NK-92 (cell line): ENCODE measurements around the gene PRDX5.

Experiments used
- DNase-seq: peaks from one replicate; lab custom pipeline; 2025; ENCODE audit not compliant: unreplicated experiment; lab: John Stamatoyannopoulos, UW

Gene PRDX5

DNA sequence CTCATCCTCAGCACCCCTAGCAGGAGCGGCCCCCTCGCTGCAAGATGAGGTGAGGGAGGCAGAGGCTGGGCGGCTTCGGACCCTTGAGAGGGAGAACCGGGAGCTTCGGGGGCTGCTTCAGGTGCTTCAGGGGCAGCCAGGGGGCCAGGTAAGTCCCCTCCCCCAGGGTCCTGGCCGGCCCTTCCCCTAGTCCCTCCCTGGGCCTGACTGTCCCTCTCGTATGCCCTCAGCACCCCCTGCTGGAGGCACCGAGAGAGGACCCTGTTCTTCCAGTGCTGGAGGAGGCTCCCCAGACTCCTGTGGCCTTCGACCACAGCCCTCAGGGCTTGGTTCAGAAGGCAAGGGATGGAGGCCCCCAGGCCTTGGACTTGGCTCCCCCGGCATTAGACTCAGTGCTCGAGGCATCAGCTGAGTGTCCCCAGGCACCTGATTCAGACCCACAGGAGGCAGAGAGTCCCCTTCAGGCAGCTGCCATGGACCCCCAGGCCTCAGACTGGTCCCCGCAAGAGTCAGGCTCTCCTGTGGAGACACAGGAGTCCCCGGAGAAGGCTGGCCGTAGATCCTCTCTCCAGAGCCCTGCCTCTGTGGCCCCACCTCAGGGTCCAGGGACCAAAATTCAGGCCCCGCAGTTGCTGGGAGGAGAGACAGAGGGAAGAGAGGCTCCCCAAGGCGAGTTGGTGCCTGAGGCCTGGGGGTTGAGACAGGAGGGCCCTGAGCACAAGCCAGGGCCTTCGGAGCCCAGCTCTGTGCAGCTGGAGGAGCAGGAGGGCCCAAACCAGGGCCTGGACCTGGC lies 26.0 kb downstream of the PRDX5 start:
- DNase-seq: no peak

DNA sequence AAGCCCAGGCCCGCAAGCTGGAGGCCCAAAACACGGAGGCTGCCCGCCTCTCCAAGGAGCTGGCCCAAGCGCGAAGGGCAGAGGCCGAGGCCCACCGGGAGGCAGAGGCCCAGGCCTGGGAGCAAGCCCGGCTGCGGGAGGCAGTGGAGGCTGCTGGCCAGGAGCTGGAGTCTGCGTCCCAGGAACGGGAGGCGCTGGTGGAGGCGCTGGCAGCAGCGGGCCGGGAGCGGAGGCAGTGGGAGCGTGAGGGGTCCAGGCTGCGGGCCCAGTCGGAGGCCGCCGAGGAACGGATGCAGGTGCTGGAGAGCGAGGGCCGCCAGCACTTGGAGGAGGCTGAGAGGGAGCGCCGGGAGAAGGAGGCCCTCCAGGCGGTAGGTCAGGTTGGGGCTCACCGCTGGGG lies 26.9 kb downstream of the PRDX5 start:
- DNase-seq: no peak

DNA sequence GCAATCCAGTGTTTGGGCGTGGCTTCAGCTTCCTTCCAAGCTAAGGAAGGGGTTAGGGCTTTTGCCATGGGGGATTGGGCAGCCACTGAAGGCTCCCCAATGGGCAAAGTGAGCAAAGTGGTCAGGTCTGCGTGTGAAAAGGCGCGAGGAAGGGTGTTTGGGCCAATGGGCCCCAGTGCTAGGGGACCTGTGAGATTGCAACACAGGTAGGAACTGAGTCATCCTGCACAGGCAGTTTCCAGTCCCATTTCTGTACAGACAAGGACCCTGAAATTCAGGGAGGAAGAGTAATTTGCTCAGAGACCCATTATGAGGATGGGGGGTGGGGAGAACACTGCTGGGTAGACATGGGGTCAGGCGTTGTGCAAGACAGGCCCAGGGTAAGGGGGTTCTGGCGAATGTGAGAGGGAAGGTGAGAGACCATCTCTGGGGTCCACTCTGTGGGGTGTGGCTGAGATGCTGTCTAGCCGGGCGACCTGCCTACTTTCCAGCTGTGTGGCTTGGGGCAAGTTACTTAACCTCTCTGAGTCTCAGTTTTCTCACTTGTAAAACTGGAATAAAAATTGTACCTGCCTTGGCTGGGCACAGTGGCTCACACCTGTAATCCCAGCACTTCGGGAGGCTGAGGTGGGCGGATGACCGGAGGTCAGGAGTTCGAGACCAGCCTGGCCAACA lies 29.4 kb downstream of the PRDX5 start:
- DNase-seq: no peak

DNA sequence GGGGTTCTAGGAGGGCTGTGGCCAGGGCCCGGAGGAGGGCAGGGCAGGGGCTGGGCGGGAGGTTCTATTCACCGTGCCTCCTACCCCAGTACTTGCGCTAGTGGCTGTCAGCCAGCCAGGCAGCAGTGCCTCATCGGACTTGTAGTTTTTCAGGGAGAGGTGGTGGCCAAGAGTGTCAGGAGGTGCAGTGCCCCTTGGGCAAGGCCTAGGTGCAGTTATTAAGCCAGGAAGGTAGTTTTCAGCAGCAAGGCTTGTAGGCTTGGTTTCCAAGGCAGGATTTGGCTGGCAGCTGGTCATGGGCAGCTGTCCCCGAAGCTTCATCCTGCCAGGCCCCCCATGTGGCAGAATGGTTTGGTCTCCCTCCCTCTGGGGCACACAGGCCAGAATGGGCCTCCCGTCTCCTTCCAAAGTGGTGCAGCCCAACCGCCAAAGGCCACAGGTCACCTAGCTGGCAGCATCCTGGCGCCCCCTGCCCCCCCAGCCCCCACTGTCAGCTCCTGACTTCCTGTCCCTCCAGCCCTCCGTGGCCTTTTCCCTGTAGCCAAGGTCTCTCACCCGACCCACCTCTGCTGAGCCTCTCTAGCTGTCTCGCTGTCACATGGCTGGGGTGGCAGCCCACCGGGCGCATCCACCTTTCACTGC lies 30.6 kb downstream of the PRDX5 start:
- no peak for DNase-seq

DNA sequence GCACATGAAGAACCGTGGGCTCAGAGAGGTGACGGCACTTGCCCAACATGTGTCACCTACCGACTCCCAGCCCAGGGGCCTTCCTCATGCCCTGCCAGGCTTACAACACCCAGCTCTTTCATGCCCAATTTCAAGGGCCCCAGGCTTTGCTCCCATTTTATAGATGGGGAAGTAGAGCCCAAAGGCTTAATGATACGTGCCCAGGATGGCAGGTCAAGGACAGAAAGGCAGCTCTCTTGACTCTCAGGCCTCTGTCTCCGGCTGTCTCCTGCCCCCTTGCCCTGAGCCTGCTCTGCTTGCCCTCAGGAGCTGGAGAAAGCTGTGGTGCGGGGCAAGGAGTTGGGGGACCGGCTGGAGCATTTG lies 31.1 kb downstream of the PRDX5 start:
- DNase-seq: no peak

DNA sequence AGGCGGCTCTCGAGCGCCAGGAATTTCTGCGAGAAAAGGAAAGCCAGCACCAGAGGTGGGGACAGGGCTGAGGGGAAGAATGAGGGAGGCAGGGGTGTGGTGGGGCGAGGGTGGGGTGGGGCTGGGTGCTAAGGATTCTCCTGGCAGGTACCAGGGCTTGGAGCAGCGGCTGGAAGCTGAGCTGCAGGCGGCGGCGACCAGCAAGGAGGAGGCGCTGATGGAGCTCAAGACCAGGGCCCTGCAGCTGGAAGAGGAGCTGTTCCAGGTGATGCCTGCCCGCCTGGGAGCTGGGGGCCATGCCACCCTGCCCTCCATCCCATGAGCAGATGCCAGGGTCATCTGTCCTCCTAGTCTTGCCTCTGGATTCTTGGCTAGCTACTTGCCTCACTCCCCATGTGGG lies 31.5 kb downstream of the PRDX5 start:
- no peak for DNase-seq

DNA sequence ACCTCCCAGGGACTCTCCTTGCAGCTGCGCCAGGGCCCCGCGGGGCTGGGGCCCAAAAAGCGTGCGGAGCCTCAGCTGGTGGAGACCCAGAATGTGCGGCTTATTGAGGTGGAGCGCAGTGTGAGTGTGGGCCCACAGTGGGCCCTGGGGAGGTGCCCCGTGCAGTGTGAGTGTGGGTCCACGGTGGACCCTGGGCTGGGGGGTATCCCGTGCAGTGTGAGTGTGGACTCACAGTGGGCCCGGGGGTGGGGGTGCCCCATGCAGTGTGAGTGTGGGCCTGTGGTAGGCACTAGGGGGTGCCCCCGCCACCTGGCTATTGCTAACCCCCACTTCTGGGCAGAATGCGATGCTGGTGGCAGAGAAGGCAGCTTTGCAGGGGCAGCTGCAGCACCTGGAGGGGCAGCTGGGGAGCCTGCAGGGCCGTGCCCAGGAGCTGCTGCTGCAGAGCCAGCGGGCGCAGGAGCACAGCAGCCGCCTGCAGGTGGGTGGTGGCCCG lies 33.3 kb downstream of the PRDX5 start:
- DNase-seq: no peak

DNA sequence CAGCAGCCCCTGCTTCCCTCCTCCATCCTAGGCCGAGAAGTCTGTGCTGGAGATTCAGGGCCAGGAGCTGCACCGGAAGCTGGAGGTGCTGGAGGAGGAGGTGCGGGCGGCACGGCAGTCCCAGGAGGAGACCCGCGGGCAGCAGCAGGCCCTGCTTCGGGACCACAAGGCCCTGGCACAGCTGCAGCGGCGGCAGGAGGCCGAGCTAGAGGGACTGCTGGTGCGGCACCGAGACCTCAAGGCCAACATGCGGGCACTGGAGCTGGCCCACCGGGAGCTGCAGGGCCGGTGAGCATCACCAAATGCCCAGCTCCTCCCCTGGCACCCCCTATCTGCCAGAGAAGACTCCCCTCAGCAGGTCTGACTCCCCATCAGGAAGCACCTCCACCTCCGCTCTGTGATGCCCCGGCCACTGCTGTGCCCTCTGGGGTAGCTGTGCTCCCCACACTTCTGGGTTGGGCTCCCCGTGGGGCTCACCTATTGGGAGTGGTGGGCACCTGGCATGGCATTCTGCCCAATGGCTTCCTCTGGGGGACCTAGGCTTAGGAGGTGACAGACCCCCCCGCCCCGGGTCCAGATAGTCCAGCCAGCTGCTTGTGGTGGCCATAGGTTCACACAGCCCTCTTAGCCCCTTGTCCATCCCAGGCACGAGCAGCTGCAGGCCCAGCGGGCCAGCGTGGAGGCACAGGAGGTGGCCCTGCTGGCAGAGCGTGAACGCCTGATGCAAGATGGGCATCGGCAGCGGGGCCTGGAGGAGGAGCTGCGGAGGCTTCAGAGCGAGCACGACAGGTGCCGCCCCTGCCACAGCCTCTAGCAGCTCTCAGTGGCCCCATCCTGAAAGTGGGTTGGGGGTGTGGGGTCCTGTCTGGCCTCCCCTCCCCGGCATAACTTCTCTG lies 34.4 kb downstream of the PRDX5 start:
- DNase-seq: no peak

DNA sequence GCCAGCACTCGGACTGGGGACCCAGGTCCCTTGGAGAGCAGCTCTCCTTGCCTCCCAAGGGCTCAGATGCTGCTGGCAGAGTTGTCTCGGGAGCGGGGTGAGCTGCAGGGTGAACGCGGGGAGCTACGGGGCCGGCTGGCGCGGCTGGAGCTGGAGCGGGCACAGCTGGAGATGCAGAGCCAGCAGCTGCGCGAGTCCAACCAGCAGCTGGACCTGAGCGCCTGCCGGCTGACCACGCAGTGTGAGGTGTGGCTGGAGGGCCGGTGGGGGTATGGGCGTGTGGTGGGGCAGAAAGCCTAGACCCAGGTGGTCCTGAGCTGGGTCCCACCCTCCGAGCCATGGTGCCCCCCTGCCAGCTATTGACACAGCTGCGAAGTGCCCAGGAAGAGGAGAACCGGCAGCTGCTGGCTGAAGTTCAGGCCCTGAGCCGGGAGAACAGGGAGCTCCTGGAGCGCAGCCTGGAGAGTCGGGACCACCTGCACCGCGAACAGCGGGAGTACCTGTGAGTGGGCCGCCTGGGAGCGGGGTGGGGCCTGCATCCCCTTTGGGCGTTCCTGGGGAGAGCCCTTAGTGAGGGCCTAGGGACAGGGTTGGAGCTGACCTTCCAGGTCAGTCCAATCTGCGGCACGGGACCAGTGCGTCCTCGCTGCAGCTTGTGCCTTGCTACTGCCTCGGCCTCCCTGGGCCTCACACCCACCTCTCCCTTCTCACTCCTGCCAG lies 35.2 kb downstream of the PRDX5 start:
- no peak for DNase-seq

DNA sequence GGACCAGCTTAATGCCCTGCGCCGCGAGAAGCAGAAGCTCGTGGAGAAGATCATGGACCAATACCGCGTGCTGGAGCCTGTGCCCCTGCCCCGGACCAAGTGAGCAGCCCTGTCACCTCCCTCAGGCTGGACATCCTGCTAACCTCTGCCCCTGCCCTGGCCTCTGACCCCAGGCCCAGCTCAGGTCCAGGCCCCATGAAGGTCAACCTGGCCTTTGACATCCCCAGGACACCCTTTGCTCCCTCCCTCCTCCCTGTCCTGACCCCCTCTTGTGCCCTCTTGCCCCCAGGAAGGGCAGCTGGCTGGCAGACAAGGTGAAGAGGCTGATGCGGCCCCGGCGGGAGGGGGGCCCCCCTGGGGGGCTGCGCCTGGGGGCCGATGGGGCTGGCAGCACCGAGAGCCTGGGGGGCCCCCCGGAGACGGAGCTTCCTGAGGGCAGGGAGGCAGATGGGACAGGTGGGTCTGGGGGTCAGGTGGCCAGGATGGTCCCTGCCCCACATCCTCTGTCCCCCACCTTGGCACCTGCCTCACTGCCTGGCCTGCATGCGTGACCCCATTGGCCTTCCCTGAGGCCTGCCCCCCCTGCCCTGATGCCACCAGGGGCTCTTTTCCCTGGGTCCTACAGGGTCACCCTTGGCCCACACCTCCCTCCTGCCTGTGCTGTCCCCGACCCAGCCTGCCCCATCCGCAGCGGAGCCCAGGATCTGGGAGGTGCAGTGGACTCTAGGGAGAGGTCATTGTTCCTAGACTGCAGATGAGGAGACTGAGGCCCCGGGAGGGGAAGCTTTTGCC lies 36.0 kb downstream of the PRDX5 start:
- DNase-seq: no peak

DNA sequence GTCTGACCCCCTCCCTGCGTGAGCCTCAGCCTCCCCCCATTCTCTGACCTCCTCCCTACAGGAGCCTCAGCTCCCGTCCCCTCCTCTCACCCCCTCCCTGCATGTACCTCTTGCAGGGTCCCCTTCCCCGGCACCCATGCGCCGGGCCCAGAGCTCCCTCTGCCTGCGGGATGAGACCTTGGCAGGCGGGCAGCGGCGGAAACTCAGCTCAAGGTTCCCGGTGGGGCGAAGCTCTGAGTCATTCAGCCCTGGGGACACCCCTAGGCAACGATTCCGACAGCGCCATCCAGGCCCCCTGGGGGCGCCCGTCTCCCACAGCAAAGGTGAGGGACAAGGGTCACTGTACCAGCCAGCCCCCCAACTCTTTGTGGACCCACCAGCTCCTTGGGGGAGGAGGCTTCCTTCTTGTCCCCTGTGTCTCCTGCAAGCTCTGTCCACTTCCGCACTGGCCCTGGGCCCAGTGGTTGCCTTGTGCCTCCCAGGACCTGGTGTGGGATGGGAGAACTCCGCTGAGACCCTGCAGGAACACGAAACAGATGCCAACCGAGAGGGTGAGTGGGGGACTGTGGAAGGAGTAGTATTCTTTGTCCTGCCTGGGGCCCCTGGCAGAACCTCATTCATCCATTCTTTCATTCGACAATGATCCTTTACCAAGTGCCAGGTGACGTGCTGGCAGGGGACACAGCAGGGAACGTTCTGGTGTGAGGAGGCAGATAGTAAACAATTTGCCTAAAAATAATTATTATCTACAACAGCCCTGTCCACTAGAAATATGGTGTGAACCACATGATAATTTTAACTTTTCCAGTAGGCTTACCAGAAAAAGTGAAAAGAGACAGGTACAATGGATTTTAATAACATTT lies 37.4 kb downstream of the PRDX5 start:
- no peak for DNase-seq

DNA sequence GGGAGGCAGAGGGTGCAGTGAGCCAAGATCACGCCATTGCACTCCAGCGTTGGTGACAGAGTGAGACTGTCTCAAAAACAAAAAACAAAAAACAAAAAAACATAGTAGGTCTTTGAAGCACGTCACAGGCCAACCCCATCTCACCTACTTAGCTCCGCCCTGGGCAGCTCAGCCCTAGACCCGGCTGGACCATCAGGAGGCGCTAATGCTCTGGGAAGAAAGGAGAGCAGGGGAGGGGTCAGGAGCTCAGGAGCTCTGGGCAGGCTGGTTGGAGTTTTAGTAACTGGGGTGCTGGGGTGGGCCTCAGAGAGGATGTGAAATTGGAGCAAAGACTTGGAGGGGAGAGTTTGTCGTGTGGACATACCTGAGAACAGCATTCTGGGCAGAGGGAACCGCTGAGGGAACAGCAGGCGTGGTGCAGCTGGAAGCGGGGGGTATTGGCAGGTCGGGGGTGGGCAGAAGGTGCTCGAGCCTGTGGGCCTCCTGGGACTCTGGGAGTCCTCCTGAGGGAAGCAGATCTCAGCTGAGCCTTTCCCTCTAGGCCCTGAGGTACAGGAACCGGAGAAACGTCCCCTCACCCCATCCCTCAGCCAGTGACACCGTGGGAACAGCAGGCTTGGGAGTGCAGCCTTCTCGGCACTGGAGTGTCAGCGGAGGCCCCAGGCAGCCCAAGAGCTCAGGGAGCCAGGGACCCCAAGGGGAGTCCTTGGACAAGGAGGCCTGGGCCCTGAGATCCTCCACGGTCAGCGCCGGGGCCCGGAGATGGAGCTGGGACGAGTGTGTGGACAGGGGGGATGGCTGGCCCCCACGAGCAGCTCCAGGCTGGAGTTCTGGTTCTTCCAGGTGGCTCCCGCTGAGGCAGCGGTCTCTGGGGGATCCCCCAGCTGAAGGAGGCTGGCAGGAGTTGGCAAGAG lies 38.8 kb downstream of the PRDX5 start:
- no peak for DNase-seq

DNA sequence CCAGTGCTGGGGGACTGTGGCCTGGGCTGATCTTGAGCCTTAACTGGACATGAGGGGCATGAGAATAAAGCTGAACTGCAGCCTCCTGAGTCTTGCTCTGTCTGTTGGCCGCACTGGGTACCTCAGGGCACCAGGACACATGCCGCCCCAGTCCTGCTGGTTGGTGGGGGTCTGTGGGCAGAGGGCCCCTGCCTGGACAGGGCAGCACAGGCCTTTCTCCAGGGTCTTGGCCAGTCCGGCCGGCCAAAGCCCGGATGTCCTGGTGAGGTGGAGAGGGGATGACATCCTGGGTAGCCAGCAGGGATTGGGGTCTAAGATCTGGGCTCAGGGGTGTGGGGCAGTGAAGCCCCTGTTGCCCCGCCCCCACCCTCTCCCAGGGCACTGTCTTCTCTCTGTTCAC lies 39.5 kb downstream of the PRDX5 start:
- DNase-seq: no peak

DNA sequence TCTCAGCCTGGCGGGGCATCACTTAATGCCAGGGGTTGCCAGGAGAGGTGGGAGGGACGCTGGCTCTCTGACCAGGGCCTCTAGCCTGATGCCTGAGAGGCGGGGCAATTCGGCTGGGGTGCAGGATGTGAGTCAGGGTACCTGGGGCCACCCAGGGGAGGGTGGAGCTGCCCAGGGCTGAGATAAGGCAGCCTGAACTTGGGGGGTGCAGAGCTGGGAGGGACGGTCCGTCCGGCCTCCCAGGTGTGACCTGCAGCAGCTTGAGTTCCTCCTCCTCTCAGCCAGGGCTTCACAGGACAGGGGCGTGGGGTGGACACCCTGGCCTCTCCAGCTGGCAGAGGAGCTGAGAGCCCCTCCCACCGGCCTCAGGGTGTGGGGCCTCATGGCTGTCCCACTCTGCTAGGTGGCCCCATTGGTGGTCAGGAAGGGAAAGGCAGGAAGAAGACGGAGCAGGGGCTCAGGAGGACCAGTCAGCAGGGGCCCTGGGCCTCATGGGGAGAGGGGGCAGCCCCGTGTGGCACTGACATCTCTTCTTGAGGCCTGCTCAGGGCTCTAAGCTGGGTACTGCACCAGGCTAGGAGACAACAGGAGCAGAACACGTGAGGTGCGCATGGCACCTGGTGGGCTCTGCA lies 40.1 kb downstream of the PRDX5 start:
- no peak for DNase-seq

DNA sequence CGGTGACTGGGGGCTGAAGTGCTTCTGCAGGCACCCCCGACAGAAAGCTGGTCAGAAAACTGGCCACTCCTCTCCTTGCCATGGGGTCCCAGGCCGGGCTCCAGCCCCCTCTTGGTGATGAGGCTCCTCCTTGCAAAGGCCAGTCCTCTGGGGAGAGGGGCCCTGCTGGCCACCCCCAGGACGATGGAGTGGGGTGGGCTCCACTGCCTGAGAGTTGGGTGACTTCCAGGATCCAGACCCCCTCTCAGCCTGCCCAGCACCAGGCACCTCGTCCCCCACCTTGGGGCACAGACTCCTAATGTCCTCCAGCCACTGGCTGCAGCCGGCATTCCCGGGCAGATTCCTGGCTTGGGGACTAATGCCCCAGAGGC lies 40.6 kb downstream of the PRDX5 start:
- DNase-seq: no peak

DNA sequence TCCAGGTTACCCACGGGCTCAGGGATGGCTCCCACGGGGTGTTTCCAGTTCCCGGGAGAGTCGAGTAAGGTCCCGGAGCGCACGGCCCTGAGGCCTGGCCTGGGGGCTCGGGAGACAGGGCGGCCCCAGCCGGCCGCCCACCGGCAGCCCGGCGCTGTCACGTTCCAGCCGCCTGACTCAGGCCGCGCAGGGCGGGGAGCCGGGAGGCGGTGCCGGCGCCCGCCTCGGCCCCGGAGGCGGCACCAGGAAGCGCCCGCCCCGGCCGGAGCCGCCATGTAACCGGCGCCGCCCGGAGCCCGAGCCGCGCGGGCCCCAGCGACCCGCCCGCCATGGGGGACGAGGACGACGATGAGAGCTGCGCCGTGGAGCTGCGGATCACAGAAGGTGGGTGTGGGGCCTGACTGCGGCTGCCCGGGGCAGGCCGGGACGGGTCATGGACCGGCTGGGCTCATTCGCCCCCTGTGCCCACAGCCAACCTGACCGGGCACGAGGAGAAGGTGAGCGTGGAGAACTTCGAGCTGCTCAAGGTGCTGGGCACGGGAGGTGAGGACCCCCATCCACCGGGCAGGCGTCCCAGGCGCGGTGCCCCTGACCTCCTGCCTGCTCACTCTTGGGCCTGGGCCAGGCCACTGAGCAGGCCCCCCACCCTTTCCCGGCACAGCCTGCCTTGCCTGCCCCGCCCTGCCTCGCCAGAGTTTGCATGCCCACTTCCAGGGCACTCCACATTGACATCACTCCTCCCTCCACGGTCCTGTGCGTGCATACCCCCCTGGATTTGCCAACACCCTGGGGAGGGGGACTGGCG lies 41.2 kb downstream of the PRDX5 start, which contains the start of gene RPS6KA4:
Gene RPS6KA4, plus strand, starts transcription at position 256 of the 805 bp plus-strand sequence. Its CDS starts 74 bp downstream, at position 330.
- no peak for DNase-seq
